Fibroblast of lung (primary cell): ENCODE data around the gene GPR15LG. TPM values are rescaled to one million over a fixed set of nuclear protein-coding genes. Genes with fewer than 3 reads are reported as not detected.
A peak's percentile ranks its signal among the peaks of the same experiment; 100 is the strongest.
"Not testable (repeated sequence)": the region's sequence is repeated elsewhere in the genome, so short reads cannot be mapped to it uniquely, and the experiment has no call there.

Experiments used
- DNase-seq, 2 donors: peaks; one replicate each; pipeline versions ENCODE4 v3.0.0 to v3.0.0-alpha.2; 2010; ENCODE audit warnings: low read depth in 2 of 2
- H2AFZ ChIP-seq: 2 replicates; pipeline ENCODE4 v1.5.1; 2012; ENCODE audit warnings: low read length, control low read depth, inconsistent platforms
- H3K27ac ChIP-seq: 2 replicates; pipeline ENCODE4 v1.5.1; 2011; ENCODE audit warnings: low read length, control low read depth; ENCODE audit not compliant: insufficient read depth
- H3K27me3 ChIP-seq: 2 replicates; pipeline ENCODE4 v1.5.1; 2011; ENCODE audit warnings: mild to moderate bottlenecking, low read length; ENCODE audit not compliant: control insufficient read depth, insufficient read depth
- H3K36me3 ChIP-seq: 2 replicates; pipeline ENCODE4 v1.5.1; 2011; ENCODE audit warnings: low read length; ENCODE audit not compliant: control insufficient read depth, insufficient read depth
- H3K4me1 ChIP-seq: 2 replicates; pipeline ENCODE4 v1.5.1; 2011; ENCODE audit warnings: low read length; ENCODE audit not compliant: control insufficient read depth, insufficient read depth; ENCODE audit errors: extremely low read depth
- H3K4me2 ChIP-seq: 2 replicates; pipeline ENCODE4 v1.5.1; 2011; ENCODE audit warnings: low read length, control low read depth; ENCODE audit not compliant: insufficient read depth; ENCODE audit errors: extremely low read depth
- H3K4me3 ChIP-seq, 4 experiments: fragments of 200-600 bp in 1 of 4; sonication (generic) in 1 of 4; replicated peaks in 1 of 4; 2 replicates each; pipeline ENCODE4 v1.5.1; 2011 to 2016; ENCODE audit warnings: low read length in 4 of 4, low read depth in 3 of 4, mild to moderate bottlenecking in 3 of 4, control low read depth in 2 of 4, inconsistent platforms in 1 of 4, mixed read lengths in 1 of 4; ENCODE audit not compliant: insufficient read depth in 1 of 4; ENCODE audit errors: control extremely low read depth in 1 of 4
- H3K79me2 ChIP-seq: 2 replicates; pipeline ENCODE4 v1.5.1; 2012; ENCODE audit warnings: mild to moderate bottlenecking, low read length, inconsistent platforms; ENCODE audit not compliant: control insufficient read depth, insufficient read depth
- H3K9ac ChIP-seq: 2 replicates; pipeline ENCODE4 v1.5.1; 2011; ENCODE audit warnings: mild to moderate bottlenecking, low read length, control low read depth; ENCODE audit not compliant: insufficient read depth
- H3K9me3 ChIP-seq: 2 replicates; pipeline ENCODE4 v1.5.1; 2012; ENCODE audit warnings: low read depth, low read length; ENCODE audit not compliant: control insufficient read depth, insufficient read depth
- H4K20me1 ChIP-seq: 2 replicates; pipeline ENCODE4 v1.5.1; 2011; ENCODE audit warnings: low read length; ENCODE audit not compliant: control insufficient read depth, insufficient read depth; ENCODE audit errors: extremely low read depth
- EZH2 ChIP-seq: IDR thresholded peaks from 2 replicates; pipeline ENCODE4 v1.5.1; 2012; ENCODE audit warnings: low read length, control low read depth, mild to moderate bottlenecking; ENCODE audit errors: missing control alignments
- polyA plus RNA-seq, 2 donors: library from polyadenylated mRNA; depleted of rRNA in 1 of 2; stranded (reverse) in 1 of 2; unstranded in 1 of 2; fragments of >200 nt; gene quantifications; 2 replicates each; pipeline ENCODE4 v1.2.1, GENCODE V29; 2011 to 2012; ENCODE audit warnings: missing spikeins in 1 of 2
- total RNA-seq: library from RNA; depleted of rRNA; stranded (reverse); fragments of >200 nt; gene quantifications from 2 replicates; pipeline ENCODE4 v1.2.1, GENCODE V29; 2014
- TF ChIP-seq, protein P1 (sequence below), 2 donors: IDR thresholded peaks in 1 of 2; conservative IDR thresholded peaks in 1 of 2; 1 replicate in 1 of 2; 2 replicates in 1 of 2; pipeline ENCODE4 v1.5.1; 2011 to 2012; ENCODE audit warnings: low read length in 2 of 2, control low read depth in 1 of 2, inconsistent platforms in 1 of 2, low read depth in 1 of 2, mild to moderate bottlenecking in 1 of 2

The GPR15LG gene
- total and polyA plus RNA-seq, 2 donors (not counting 1 experiment from before 2014, with no cell fraction given): not detected

GRCh38 chr10:84179059-84179710 lies 5.6 kb downstream of the GPR15LG start:
- H3K27me3 ChIP-seq: no peaks in the 10 kb centered on the region
- H3K9me3 ChIP-seq: no peaks in the 10 kb centered on the region
- no peaks in the 10 kb centered on the region for H3K4me1 ChIP-seq
- no peaks in the 10 kb centered on the region for H3K36me3 ChIP-seq
- no peak overlapping the region for H3K9ac ChIP-seq
- H2AFZ ChIP-seq: no peak overlapping the region
- H3K27ac ChIP-seq: no peak overlapping the region
- TF ChIP-seq EZH2: no peak
- TF ChIP-seq, protein P1, sequence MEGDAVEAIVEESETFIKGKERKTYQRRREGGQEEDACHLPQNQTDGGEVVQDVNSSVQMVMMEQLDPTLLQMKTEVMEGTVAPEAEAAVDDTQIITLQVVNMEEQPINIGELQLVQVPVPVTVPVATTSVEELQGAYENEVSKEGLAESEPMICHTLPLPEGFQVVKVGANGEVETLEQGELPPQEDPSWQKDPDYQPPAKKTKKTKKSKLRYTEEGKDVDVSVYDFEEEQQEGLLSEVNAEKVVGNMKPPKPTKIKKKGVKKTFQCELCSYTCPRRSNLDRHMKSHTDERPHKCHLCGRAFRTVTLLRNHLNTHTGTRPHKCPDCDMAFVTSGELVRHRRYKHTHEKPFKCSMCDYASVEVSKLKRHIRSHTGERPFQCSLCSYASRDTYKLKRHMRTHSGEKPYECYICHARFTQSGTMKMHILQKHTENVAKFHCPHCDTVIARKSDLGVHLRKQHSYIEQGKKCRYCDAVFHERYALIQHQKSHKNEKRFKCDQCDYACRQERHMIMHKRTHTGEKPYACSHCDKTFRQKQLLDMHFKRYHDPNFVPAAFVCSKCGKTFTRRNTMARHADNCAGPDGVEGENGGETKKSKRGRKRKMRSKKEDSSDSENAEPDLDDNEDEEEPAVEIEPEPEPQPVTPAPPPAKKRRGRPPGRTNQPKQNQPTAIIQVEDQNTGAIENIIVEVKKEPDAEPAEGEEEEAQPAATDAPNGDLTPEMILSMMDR (conservative IDR thresholded peaks at IDR 0.05 in 1 of 2, IDR thresholded peaks at IDR 0.05 in 1 of 2; ENCODE audit: low read depth in 1 of 2, low read length in 2 of 2): no peak
- no peak overlapping the region for H3K4me2 ChIP-seq
- H3K4me3 ChIP-seq: no peak overlapping the region
- H4K20me1 ChIP-seq: no peaks in the 10 kb centered on the region
- DNase-seq: peak; percentile 6 to 53
- no peaks in the 10 kb centered on the region for H3K79me2 ChIP-seq

GRCh38 chr10:84180386-84180785 lies 6.8 kb downstream of the GPR15LG start:
- not testable (repeated sequence) for H3K27me3 ChIP-seq, H3K4me2 ChIP-seq, H3K79me2 ChIP-seq, H3K9ac ChIP-seq, DNase-seq, H2AFZ ChIP-seq, H3K4me3 ChIP-seq, H3K36me3 ChIP-seq, H3K9me3 ChIP-seq, H3K27ac ChIP-seq, H4K20me1 ChIP-seq, H3K4me1 ChIP-seq

- Histone ChIP-seq H3K27ac (no peak overlapping the region), H3K9ac (no peak overlapping the region), H3K9me3 (no peaks in the 10 kb centered on the region), H3K4me1 (no peaks in the 10 kb centered on the region), H3K79me2 (no peaks in the 10 kb centered on the region), H3K4me2 (no peak overlapping the region), H3K27me3 (no peaks in the 10 kb centered on the region), H3K4me3 (no peak overlapping the region), H3K36me3 (no peaks in the 10 kb centered on the region), H4K20me1 (no peaks in the 10 kb centered on the region), H2AFZ (no peak overlapping the region)
- no peak for DNase-seq
- TF ChIP-seq EZH2: no peak
- TF ChIP-seq, protein P1 (conservative IDR thresholded peaks at IDR 0.05 in 1 of 2, IDR thresholded peaks at IDR 0.05 in 1 of 2; ENCODE audit: low read depth in 1 of 2, low read length in 2 of 2): no peak
Observed at GRCh38 chr10:84181631-84182030, 8.0 kb downstream of the GPR15LG start.
